ENCODE measurements around the gene TEX19. TPM values are rescaled to one million over a fixed set of nuclear protein-coding genes. Genes with fewer than 3 reads are reported as not detected.
"Not testable (repeated sequence)": the region's sequence is repeated elsewhere in the genome, so short reads cannot be mapped to it uniquely, and the experiment has no call there.

The TEX19 gene
- total and polyA plus RNA-seq, 8 donors = not detected

DNA sequence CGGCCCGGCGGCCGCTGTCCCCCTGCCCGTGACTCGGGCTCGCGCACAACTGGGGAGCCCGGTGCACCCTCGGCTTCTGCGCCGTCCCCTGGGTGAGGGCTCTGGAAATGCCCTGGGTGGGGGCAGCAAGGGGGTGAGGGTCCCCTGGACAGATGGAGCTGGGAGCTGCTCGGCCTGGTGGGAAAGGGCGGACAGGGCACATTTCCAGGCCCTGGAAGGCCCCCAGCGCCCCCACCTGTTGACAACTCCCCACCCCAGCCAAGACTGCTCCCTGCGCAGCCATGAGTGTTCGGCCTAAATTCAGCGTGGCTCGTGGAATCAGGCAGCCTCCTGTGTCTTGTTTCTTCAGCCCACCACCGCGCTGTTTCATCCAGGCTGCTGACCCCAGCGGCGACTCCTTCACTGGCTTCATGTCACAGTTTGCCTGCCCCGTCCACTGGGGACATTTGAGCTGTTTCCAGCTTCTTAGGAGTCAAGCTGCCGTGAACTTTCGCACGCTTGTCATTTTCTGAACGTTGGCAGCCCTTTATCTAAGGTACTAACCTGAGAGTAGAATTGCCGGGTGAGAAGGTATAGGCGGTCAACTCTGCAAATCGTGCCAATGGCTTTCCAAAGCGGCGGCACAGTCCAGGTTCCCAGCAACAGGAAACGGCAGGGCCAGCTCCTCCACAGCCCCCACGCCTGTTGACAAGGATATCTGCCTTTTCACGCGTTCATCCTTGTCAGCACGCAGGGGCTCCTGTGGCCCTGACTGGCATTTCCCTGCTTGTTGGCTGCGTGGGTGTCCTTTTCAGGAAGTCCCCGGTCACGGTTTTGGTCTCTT, 13.4 kb downstream of the TEX19 start:
- Histone ChIP-seq H3K4me1 (peaks cover 0 to 10% (median 7%) of the 10 kb centered on the region in 3 donors), H3K36me3 (no peaks in the 10 kb centered on the region), H3K27ac (no peak overlapping the region), H3K4me3 (peak overlapping the region in 2 of 4 donors; percentile 36 to 47), H3K9me3 (no peaks in the 10 kb centered on the region), H3K27me3 (peaks cover 0 to 7% (median 0%) of the 10 kb centered on the region in 4 donors)
- no peak for FAIRE-seq
- WGBS, 2 donors = 17 to 25% methylated on average over 30 to 41 of the region's 41 CpGs
- ATAC-seq = peak; percentile 67 to 82 (median 75)
- intact Hi-C loops (cut with DNase I) = no loop called here
- TF ChIP-seq, protein P1, sequence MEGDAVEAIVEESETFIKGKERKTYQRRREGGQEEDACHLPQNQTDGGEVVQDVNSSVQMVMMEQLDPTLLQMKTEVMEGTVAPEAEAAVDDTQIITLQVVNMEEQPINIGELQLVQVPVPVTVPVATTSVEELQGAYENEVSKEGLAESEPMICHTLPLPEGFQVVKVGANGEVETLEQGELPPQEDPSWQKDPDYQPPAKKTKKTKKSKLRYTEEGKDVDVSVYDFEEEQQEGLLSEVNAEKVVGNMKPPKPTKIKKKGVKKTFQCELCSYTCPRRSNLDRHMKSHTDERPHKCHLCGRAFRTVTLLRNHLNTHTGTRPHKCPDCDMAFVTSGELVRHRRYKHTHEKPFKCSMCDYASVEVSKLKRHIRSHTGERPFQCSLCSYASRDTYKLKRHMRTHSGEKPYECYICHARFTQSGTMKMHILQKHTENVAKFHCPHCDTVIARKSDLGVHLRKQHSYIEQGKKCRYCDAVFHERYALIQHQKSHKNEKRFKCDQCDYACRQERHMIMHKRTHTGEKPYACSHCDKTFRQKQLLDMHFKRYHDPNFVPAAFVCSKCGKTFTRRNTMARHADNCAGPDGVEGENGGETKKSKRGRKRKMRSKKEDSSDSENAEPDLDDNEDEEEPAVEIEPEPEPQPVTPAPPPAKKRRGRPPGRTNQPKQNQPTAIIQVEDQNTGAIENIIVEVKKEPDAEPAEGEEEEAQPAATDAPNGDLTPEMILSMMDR (IDR thresholded peaks at IDR 0.05) = no peak
- DNase-seq = peak in 3 of 6 donors; percentile 46 to 79 (median 78)

DNA sequence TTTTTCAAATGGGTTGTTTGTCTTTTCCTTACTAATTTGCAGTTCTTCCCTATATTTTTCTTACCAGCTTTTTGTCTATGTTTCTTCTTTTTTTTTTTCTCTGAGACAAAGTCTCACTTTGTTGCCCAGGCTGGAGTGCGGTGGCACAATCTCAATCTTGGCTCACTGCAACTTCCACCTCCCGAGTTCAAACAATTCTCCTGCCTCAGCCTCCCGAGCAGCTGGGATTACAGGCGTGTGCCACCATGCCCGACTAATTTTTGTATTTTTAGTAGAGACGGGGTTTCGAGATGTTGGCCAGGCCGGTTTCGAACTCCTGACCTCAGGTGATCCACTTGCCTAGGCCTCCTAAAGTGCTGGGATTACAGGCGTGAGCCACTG, 14.0 kb downstream of the TEX19 start:
- H3K9me3 ChIP-seq; H3K27ac ChIP-seq; H3K36me3 ChIP-seq; DNase-seq; ATAC-seq; FAIRE-seq; intact Hi-C loops (cut with DNase I): not testable (repeated sequence)
- WGBS, 2 donors = 75 to 83% methylated on average over 10 of the region's 10 CpGs
- H3K27me3 ChIP-seq = peaks cover 0 to 10% (median 0%) of the 10 kb centered on the region in 4 donors
- H3K4me3 ChIP-seq = peak overlapping the region in 1 of 4 donors; percentile 47
- H3K4me1 ChIP-seq = peaks cover 0 to 10% (median 7%) of the 10 kb centered on the region in 3 donors

DNA sequence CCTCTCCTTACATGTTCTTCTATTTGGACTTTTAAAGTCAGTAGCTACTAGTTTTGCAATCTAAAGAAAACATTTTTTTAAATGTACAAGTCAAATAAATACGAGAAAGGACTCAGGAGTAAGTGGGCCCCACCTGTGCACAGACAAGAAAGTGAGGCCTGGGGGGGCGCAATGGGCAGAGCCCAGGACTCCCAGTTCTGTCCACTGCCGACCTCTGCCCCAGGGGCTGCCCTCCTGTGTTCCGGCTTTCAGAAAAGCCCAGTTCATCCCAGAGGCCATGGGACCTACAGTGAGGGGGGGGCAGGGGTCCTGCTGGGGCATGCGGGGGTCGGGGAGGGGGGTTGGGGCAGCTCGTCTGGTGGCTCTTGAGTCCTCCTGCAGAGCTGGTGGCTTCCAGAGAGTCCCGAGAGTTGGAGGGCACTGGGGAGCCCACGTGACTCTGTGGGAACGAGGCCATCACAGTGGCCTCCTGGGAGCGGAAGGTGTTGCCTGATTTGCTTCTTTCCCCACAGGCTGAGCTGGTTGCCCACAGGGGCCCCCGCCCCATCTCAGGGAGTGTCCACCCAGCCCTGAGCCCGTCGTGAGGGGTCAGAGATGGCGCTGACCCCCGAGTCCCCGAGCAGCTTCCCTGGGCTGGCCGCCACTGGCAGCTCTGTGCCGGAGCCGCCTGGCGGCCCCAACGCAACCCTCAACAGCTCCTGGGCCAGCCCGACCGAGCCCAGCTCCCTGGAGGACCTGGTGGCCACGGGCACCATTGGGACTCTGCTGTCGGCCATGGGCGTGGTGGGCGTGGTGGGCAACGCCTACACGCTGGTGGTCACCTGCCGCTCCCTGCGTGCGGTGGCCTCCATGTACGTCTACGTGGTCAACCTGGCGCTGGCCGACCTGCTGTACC, 14.9 kb downstream of the TEX19 start:
- peak in 1 of 6 donors; percentile 75 for DNase-seq
- no peak for FAIRE-seq
- H3K27me3 ChIP-seq = peaks cover 0 to 18% (median 0%) of the 10 kb centered on the region in 4 donors
- no peaks in the 10 kb centered on the region for H3K9me3 ChIP-seq
- 86 to 88% methylated on average over 37 of the region's 37 CpGs for WGBS, 2 donors
- H3K4me3 ChIP-seq = no peak overlapping the region
- H3K36me3 ChIP-seq = no peaks in the 10 kb centered on the region
- peaks cover 0 to 10% (median 7%) of the 10 kb centered on the region in 3 donors for H3K4me1 ChIP-seq
- intact Hi-C loops (cut with DNase I) = no loop called here
- H3K27ac ChIP-seq = no peak overlapping the region
- no peak for ATAC-seq
- TF ChIP-seq, protein P1 (IDR thresholded peaks at IDR 0.05) = no peak

DNA sequence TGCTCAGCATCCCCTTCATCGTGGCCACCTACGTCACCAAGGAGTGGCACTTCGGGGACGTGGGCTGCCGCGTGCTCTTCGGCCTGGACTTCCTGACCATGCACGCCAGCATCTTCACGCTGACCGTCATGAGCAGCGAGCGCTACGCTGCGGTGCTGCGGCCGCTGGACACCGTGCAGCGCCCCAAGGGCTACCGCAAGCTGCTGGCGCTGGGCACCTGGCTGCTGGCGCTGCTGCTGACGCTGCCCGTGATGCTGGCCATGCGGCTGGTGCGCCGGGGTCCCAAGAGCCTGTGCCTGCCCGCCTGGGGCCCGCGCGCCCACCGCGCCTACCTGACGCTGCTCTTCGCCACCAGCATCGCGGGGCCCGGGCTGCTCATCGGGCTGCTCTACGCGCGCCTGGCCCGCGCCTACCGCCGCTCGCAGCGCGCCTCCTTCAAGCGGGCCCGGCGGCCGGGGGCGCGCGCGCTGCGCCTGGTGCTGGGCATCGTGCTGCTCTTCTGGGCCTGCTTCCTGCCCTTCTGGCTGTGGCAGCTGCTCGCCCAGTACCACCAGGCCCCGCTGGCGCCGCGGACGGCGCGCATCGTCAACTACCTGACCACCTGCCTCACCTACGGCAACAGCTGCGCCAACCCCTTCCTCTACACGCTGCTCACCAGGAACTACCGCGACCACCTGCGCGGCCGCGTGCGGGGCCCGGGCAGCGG, 15.7 kb downstream of the TEX19 start:
- Histone ChIP-seq H3K27me3 (peaks cover 0 to 18% (median 0%) of the 10 kb centered on the region in 4 donors), H3K27ac (no peak overlapping the region), H3K9me3 (no peaks in the 10 kb centered on the region), H3K36me3 (no peaks in the 10 kb centered on the region), H3K4me3 (no peak overlapping the region), H3K4me1 (peaks cover 0 to 10% (median 7%) of the 10 kb centered on the region in 3 donors)
- WGBS, 2 donors = 56 to 69% methylated on average over 77 to 79 of the region's 79 CpGs
- no peak for FAIRE-seq
- ATAC-seq = no peak
- intact Hi-C loops (cut with DNase I) = no loop called here
- TF ChIP-seq, protein P1 (IDR thresholded peaks at IDR 0.05) = no peak
- peak in 1 of 6 donors; percentile 52 for DNase-seq

Measured in pancreas (tissue), 10 donors.